GM12878 (cell line): Measurements from ENCODE around the gene UTS2R. TPM values are rescaled to one million over a fixed set of nuclear protein-coding genes. Genes with fewer than 3 reads are reported as not detected.

Source experiments
- ASH2L ChIP-seq: fragments of 300-600, 200-600 bp; sonication (generic); IDR thresholded peaks from 2 replicates; pipeline ENCODE4 v1.6.1; 2017; ENCODE audit warnings: low read depth, mild to moderate bottlenecking, borderline replicate concordance
- CHD1 ChIP-seq: IDR thresholded peaks from 2 replicates; pipeline ENCODE4 v1.6.1; 2012; ENCODE audit warnings: low read depth, low read length, improper control_type of control experiment
- DPF2 ChIP-seq: fragments of 450-650 bp; IDR thresholded peaks from 2 replicates; pipeline ENCODE4 v1.6.1; 2017; ENCODE audit warnings: mild to moderate bottlenecking
- E2F8 ChIP-seq: fragments of 450-650 bp; IDR thresholded peaks from 2 replicates; pipeline ENCODE4 v1.6.1; 2018; ENCODE audit warnings: mild to moderate bottlenecking, low read depth, moderate library complexity; ENCODE audit not compliant: partially characterized antibody
- ETV6 ChIP-seq, 2 experiments: fragments of 450-650 bp in 1 of 2; IDR thresholded peaks in 1 of 2; conservative IDR thresholded peaks in 1 of 2; 2 replicates each; pipeline ENCODE4 v1.6.1; 2014; ENCODE audit warnings: antibody characterized with exemption in 1 of 2, borderline replicate concordance in 1 of 2, low read depth in 1 of 2, mild to moderate bottlenecking in 1 of 2, moderate library complexity in 1 of 2
- KLF5 ChIP-seq: fragments of 450-650 bp; IDR thresholded peaks from 2 replicates; pipeline ENCODE4 v1.6.1; 2014; ENCODE audit warnings: mild to moderate bottlenecking; ENCODE audit not compliant: partially characterized antibody
- MEF2B ChIP-seq: fragments of 450-650 bp; IDR thresholded peaks from 2 replicates; pipeline ENCODE4 v1.6.1; 2018; ENCODE audit warnings: mild to moderate bottlenecking, moderate library complexity; ENCODE audit not compliant: partially characterized antibody, poor library complexity, severe bottlenecking
- PAX5 ChIP-seq: IDR thresholded peaks from 2 replicates; pipeline ENCODE4 v1.6.1; 2011; ENCODE audit warnings: low read depth, low read length, borderline replicate concordance
- POU2F2 ChIP-seq: IDR thresholded peaks from 3 replicates; pipeline ENCODE4 v1.6.1; 2011; ENCODE audit warnings: low read depth, mild to moderate bottlenecking, low read length, borderline replicate concordance
- RB1 ChIP-seq: fragments of 450-650 bp; formaldehyde crosslinking; IDR thresholded peaks from 2 replicates; pipeline ENCODE4 v1.6.1; 2017; ENCODE audit warnings: mild to moderate bottlenecking, borderline replicate concordance
- RCOR1 ChIP-seq: conservative IDR thresholded peaks from 2 replicates; pipeline ENCODE4 v1.6.1; 2012; ENCODE audit warnings: low read depth, low read length, improper control_type of control experiment
- RELA ChIP-seq: fragments of 450-650 bp; IDR thresholded peaks from 2 replicates; pipeline ENCODE4 v1.8.0; 2014; ENCODE audit warnings: borderline replicate concordance; ENCODE audit not compliant: partially characterized antibody
- REST ChIP-seq: IDR thresholded peaks from 2 replicates; pipeline ENCODE4 v1.6.1; 2012; ENCODE audit warnings: mild to moderate bottlenecking, low read depth, low read length
- SIN3A ChIP-seq: IDR thresholded peaks from 2 replicates; pipeline ENCODE4 v1.6.1; 2012; ENCODE audit warnings: low read depth, low read length, improper control_type of control experiment
- SMAD1 ChIP-seq: fragments of 450-650 bp; IDR thresholded peaks from 2 replicates; pipeline ENCODE4 v1.6.1; 2018; ENCODE audit warnings: mild to moderate bottlenecking, low read depth; ENCODE audit not compliant: partially characterized antibody
- SPI1 ChIP-seq: IDR thresholded peaks from 2 replicates; pipeline ENCODE4 v1.6.1; 2011; ENCODE audit warnings: low read depth, mild to moderate bottlenecking, low read length, moderate library complexity, borderline replicate concordance; ENCODE audit not compliant: insufficient read depth
- STAT3 ChIP-seq: IDR thresholded peaks from 2 replicates; pipeline ENCODE4 v1.6.1; 2011; ENCODE audit warnings: low read depth, low read length, improper control_type of control experiment
- TARDBP ChIP-seq: IDR thresholded peaks from 2 replicates; pipeline ENCODE4 v1.6.1; 2016; ENCODE audit warnings: borderline replicate concordance
- TCF3 ChIP-seq: IDR thresholded peaks from 2 replicates; pipeline ENCODE4 v1.6.1; 2012; ENCODE audit warnings: low read depth, mild to moderate bottlenecking, low read length, borderline replicate concordance; ENCODE audit not compliant: insufficient read depth
- YY1 ChIP-seq: IDR thresholded peaks from 2 replicates; pipeline ENCODE4 v1.6.1; 2011; ENCODE audit warnings: low read depth, mild to moderate bottlenecking, low read length
- ZNF24 ChIP-seq: fragments of 450-650 bp; IDR thresholded peaks from 2 replicates; pipeline ENCODE4 v1.6.1; 2017; ENCODE audit warnings: antibody characterized with exemption, mild to moderate bottlenecking
- polyA plus RNA-seq, 11 experiments: library from polyadenylated mRNA; depleted of rRNA in 4 of 11; unstranded in 6 of 11; stranded (reverse) in 5 of 11; fragments of >200 nt; fragmentation: Nextera tagmentation in 4 of 11; fragmentation: Illumina TruSeq in 1 of 11; extraction: Ambion mirVana in 4 of 11; extraction: Trizol in 1 of 11; gene quantifications; 1 replicate in 1 of 11; 2 replicates in 10 of 11; pipeline versions ENCODE4 v1.2.1 to v1.2.3, GENCODE V29; 2011 to 2016; ENCODE audit warnings: inconsistent platforms in 2 of 11, missing spikeins in 2 of 11, low read depth in 1 of 11
- total RNA-seq, 4 experiments: library from RNA; depleted of rRNA in 3 of 4; stranded (reverse); fragments of >200 nt in 3 of 4; fragmentation: Illumina TruSeq in 1 of 4; extraction: Trizol in 1 of 4; gene quantifications; 2 replicates each; pipeline versions ENCODE4 v1.2.1 to v1.2.3, GENCODE V29; 2013 to 2021

Gene UTS2R
- total and polyA plus RNA-seq, 10 of the 15 experiments (the other 5 are each of a cell fraction or from before 2014, with no cell fraction given) = 0.04 to 0.36 (median 0.11) TPM; not detected in 6

- TF ChIP-seq ZNF24 = peak; percentile 73; the same call in 1 of the 2 replicates
- TF ChIP-seq SPI1 = no peak
- TF ChIP-seq RCOR1 = no peak
- peak; percentile 70; the same call in 2 of the 3 replicates for TF ChIP-seq POU2F2
- TF ChIP-seq DPF2 = peak; percentile 94
- no peak for TF ChIP-seq E2F8
- no peak for TF ChIP-seq MEF2B
- no peak for TF ChIP-seq ETV6 (conservative IDR thresholded peaks at IDR 0.05 in 1 of 2, IDR thresholded peaks at IDR 0.05 in 1 of 2; ENCODE audit: borderline replicate concordance in 1 of 2, low read depth in 1 of 2)
- peak; percentile 97; the same call in 1 of the 2 replicates for TF ChIP-seq RB1
- peak; percentile 24; the same call in 1 of the 2 replicates for TF ChIP-seq PAX5
- TF ChIP-seq SIN3A = peak; percentile 50; the same call in 1 of the 2 replicates
- TF ChIP-seq CHD1 = no peak
- TF ChIP-seq KLF5 = peak; percentile 43
- 0 out of 2 replicates have a peak, but pooled peaks have one; percentile 76 for TF ChIP-seq TARDBP
- TF ChIP-seq TCF3 = no peak
- TF ChIP-seq ASH2L = no peak
- TF ChIP-seq RELA = peak; percentile 83
- no peak for TF ChIP-seq STAT3
- no peak for TF ChIP-seq REST
- TF ChIP-seq SMAD1 = no peak
- peak; percentile 95 for TF ChIP-seq YY1
These were observed 46.7 kb downstream of the UTS2R start, which contains the start of the genes HEXD and OGFOD3 (continued) for GRCh38 chr17:82418001-82418986.
